Prostate gland (tissue), 2 donors: Measurements from ENCODE around the gene ASB7. TPM values are rescaled to one million over a fixed set of nuclear protein-coding genes. Genes with fewer than 3 reads are reported as not detected.
A peak's percentile ranks its signal among the peaks of the same experiment; 100 is the strongest.

ENCODE experiments used
- DNase-seq: peaks from one replicate; pipeline ENCODE4 v3.0.0-alpha.2; 2019; ENCODE audit warnings: low spot score
- H3K27ac ChIP-seq, 2 donors: fragments of 200-600 bp; sonication (generic); 2 replicates each; pipeline ENCODE4 v1.5.1; 2017 to 2019
- H3K27me3 ChIP-seq: fragments of 200-600 bp; sonication (generic); replicated peaks from 2 replicates; pipeline ENCODE4 v1.5.1; 2019; ENCODE audit not compliant: insufficient read depth
- H3K36me3 ChIP-seq, 2 donors: fragments of 200-600 bp; sonication (generic); 1 replicate in 1 of 2; 2 replicates in 1 of 2; pipeline versions ENCODE4 v1.5.1 to v1.8.1; 2017 to 2019
- H3K4me1 ChIP-seq: fragments of 200-600 bp; sonication (generic); replicated peaks from 2 replicates; pipeline ENCODE4 v1.5.1; 2019
- H3K4me3 ChIP-seq, 2 donors: fragments of 200-600 bp; sonication (generic); 2 replicates each; pipeline ENCODE4 v1.5.1; 2017 to 2019
- H3K9me3 ChIP-seq: fragments of 200-600 bp; sonication (generic); 2 replicates; pipeline ENCODE4 v1.5.1; 2017
- CTCF ChIP-seq, 4 experiments: fragments of 200-600 bp in 2 of 4; fragments of 450-650 bp in 2 of 4; sonication (generic) in 2 of 4; IDR thresholded peaks; 1 replicate in 3 of 4; 2 replicates in 1 of 4; pipeline ENCODE4 v1.5.1; 2016 to 2019; ENCODE audit warnings: antibody characterized with exemption in 4 of 4, mild to moderate bottlenecking in 2 of 4, moderate library complexity in 2 of 4
- POLR2A ChIP-seq: fragments of 450-650 bp; IDR thresholded peaks from one replicate; pipeline ENCODE4 v1.6.1; 2016; ENCODE audit warnings: antibody characterized with exemption, mild to moderate bottlenecking
- POLR2AphosphoS5 ChIP-seq: sonication (generic); formaldehyde crosslinking; IDR thresholded peaks from one replicate; pipeline ENCODE4 v1.6.1; 2017; ENCODE audit warnings: antibody characterized with exemption
- WGBS: methylation state at CpG from one replicate; pipeline ENCODE4 v1.1.5; 2018; 5-methylcytosine and 5-hydroxymethylcytosine counted together
- intact Hi-C: fragments of 100-400 bp; cut with DNase I; formaldehyde crosslinking; loops from one replicate; pipeline ENCODE4 v1.14.2; 2022
- total RNA-seq, 2 donors: library from RNA; depleted of rRNA; stranded (reverse); fragments of >200 nt; gene quantifications; one replicate each; pipeline ENCODE4 v1.1.0, GENCODE V29; 2016

The ASB7 gene
- total RNA-seq, 2 donors from 2014 or later: 17.3 to 22.3 TPM

- Histone ChIP-seq H3K27me3 (no peaks in the 10 kb centered on the region), H3K4me3 (no peak overlapping the region), H3K4me1 (no peaks in the 10 kb centered on the region), H3K36me3 (no peaks in the 10 kb centered on the region), H3K27ac (no peak overlapping the region), H3K9me3 (no peaks in the 10 kb centered on the region)
- no peak for DNase-seq
- TF ChIP-seq POLR2A (no peak), POLR2AphosphoS5 (no peak), CTCF (IDR thresholded peaks at IDR 0.05) (no peak)
- 92% methylated on average over 2 of the region's 2 CpGs for WGBS
- intact Hi-C loops: no loop called here
These were observed 9.0 kb upstream of the ASB7 start for GRCh38 chr15:100593431-100593830.

GRCh38 chr15:100595964-100596363, 6.4 kb upstream of the ASB7 start:
- intact Hi-C loops: no loop called here
- Histone ChIP-seq H3K36me3 (no peaks in the 10 kb centered on the region), H3K9me3 (no peaks in the 10 kb centered on the region), H3K4me3 (no peak overlapping the region), H3K27me3 (no peaks in the 10 kb centered on the region), H3K4me1 (peaks cover 3% of the 10 kb centered on the region), H3K27ac (no peak overlapping the region)
- DNase-seq: no peak
- TF ChIP-seq CTCF (IDR thresholded peaks at IDR 0.05): no peak
- TF ChIP-seq POLR2AphosphoS5: no peak
- TF ChIP-seq POLR2A: no peak
- 75% methylated on average over 3 of the region's 3 CpGs for WGBS

- Histone ChIP-seq H3K4me1 (peaks cover 7% of the 10 kb centered on the region), H3K36me3 (no peaks in the 10 kb centered on the region)
These were observed 5.6 kb upstream of the ASB7 start for GRCh38 chr15:100596792-100597191.

GRCh38 chr15:100597862-100598261, 4.5 kb upstream of the ASB7 start:
- Histone ChIP-seq H3K27ac (no peak overlapping the region), H3K27me3 (no peaks in the 10 kb centered on the region), H3K9me3 (no peaks in the 10 kb centered on the region), H3K36me3 (no peaks in the 10 kb centered on the region), H3K4me1 (peaks cover 7% of the 10 kb centered on the region), H3K4me3 (no peak overlapping the region)
- intact Hi-C loops: no loop called here
- TF ChIP-seq CTCF (IDR thresholded peaks at IDR 0.05) (no peak), POLR2A (no peak), POLR2AphosphoS5 (no peak)
- WGBS: 84% methylated on average over 3 of the region's 3 CpGs
- no peak for DNase-seq

More at GRCh38 chr15:100596792-100597191, 5.6 kb upstream of the ASB7 start:
- H3K9me3 ChIP-seq: no peaks in the 10 kb centered on the region
- H3K27ac ChIP-seq: no peak overlapping the region
- intact Hi-C loops: no loop called here
- DNase-seq: peak; percentile 24
- TF ChIP-seq POLR2A (no peak), POLR2AphosphoS5 (no peak), CTCF (IDR thresholded peaks at IDR 0.05) (no peak)
- H3K4me3 ChIP-seq: no peak overlapping the region
- no peaks in the 10 kb centered on the region for H3K27me3 ChIP-seq
- 65% methylated on average over 7 of the region's 7 CpGs for WGBS

GRCh38 chr15:100598655-100599054, 3.7 kb upstream of the ASB7 start:
- no peak overlapping the region for H3K4me3 ChIP-seq
- no peaks in the 10 kb centered on the region for H3K36me3 ChIP-seq
- TF ChIP-seq POLR2AphosphoS5: no peak
- TF ChIP-seq CTCF (IDR thresholded peaks at IDR 0.05): no peak
- TF ChIP-seq POLR2A: no peak
- H3K27ac ChIP-seq: no peak overlapping the region
- peaks cover 14% of the 10 kb centered on the region for H3K4me1 ChIP-seq
- WGBS: 100% methylated on average over 1 of the region's 1 CpG
- H3K27me3 ChIP-seq: no peaks in the 10 kb centered on the region
- no peak for DNase-seq
- H3K9me3 ChIP-seq: no peaks in the 10 kb centered on the region
- intact Hi-C loops: no loop called here
